OCI-LY1 (cell line): ENCODE measurements around the gene SLC17A9.

Experiments
- CTCF ChIP-seq: fragments of 200-600 bp; sonication (generic), shearing (Covaris generic); IDR thresholded peaks from 2 replicates; pipeline ENCODE4 v1.5.1; 2017; ENCODE audit warnings: mild to moderate bottlenecking, antibody characterized with exemption, low read length, moderate library complexity, mixed read lengths
- EZH2 ChIP-seq: fragments of 200-600 bp; sonication (generic), shearing (Covaris generic); IDR thresholded peaks from 2 replicates; pipeline ENCODE4 v1.8.0; 2017; ENCODE audit warnings: borderline replicate concordance, mixed run types, mild to moderate bottlenecking, antibody characterized with exemption, low read length, moderate library complexity, mixed read lengths

- TF ChIP-seq CTCF (no peak), EZH2 (no peak)
Observed at GRCh38 chr20:62925076-62925419, 27.5 kb upstream of the SLC17A9 start.
